Mesendoderm (in vitro differentiated cells): ENCODE results near the gene VANGL2.

ENCODE experiments used
- DNase-seq: peaks from one replicate; pipeline ENCODE4 v3.0.0; 2013
- H2AK5ac ChIP-seq: 2 replicates; pipeline ENCODE4 v1.6.1; 2013; ENCODE audit warnings: low read length, inconsistent platforms
- H2BK120ac ChIP-seq: 2 replicates; pipeline ENCODE4 v1.6.1; 2013; ENCODE audit warnings: low read depth, mild to moderate bottlenecking, low read length, moderate library complexity, mixed read lengths
- H2BK15ac ChIP-seq: replicated peaks from 2 replicates; pipeline ENCODE4 v1.6.1; 2013; ENCODE audit warnings: low read depth, mild to moderate bottlenecking, moderate library complexity
- H2BK5ac ChIP-seq: 2 replicates; pipeline ENCODE4 v1.6.1; 2013; ENCODE audit warnings: low read length, inconsistent platforms
- H3K18ac ChIP-seq: 2 replicates; pipeline ENCODE4 v1.6.1; 2013; ENCODE audit warnings: mild to moderate bottlenecking, low read length, mixed read lengths
- H3K23ac ChIP-seq: one replicate; pipeline ENCODE4 v1.6.1; 2013; ENCODE audit warnings: low read length
- H3K27ac ChIP-seq: 2 replicates; pipeline ENCODE4 v1.5.1; 2013; ENCODE audit warnings: low read depth, mild to moderate bottlenecking, inconsistent platforms, low read length, moderate library complexity
- H3K27me3 ChIP-seq: 2 replicates; pipeline ENCODE4 v1.6.1; 2013; ENCODE audit warnings: low read length, control low read depth, mild to moderate bottlenecking, inconsistent platforms; ENCODE audit not compliant: insufficient read depth, poor library complexity
- H3K36me3 ChIP-seq: 2 replicates; pipeline ENCODE4 v1.6.1; 2013; ENCODE audit warnings: low read length, inconsistent platforms; ENCODE audit not compliant: control insufficient read depth, insufficient read depth
- H3K4ac ChIP-seq: one replicate; pipeline ENCODE4 v1.6.1; 2013; ENCODE audit warnings: low read depth, mild to moderate bottlenecking, low read length, moderate library complexity
- H3K4me1 ChIP-seq: 2 replicates; pipeline ENCODE4 v1.6.1; 2013; ENCODE audit warnings: low read depth, low read length, inconsistent platforms; ENCODE audit not compliant: control insufficient read depth
- H3K4me2 ChIP-seq: 2 replicates; pipeline ENCODE4 v1.6.1; 2013; ENCODE audit warnings: low read length
- H3K4me3 ChIP-seq: 2 replicates; pipeline ENCODE4 v1.5.1; 2013; ENCODE audit warnings: mild to moderate bottlenecking, low read length
- H3K56ac ChIP-seq: one replicate; pipeline ENCODE4 v1.6.1; 2013; ENCODE audit warnings: low read length
- H3K79me1 ChIP-seq: 2 replicates; pipeline ENCODE4 v1.6.1; 2013; ENCODE audit warnings: low read length, inconsistent platforms
- H3K79me2 ChIP-seq: 2 replicates; pipeline ENCODE4 v1.6.1; 2013; ENCODE audit warnings: mild to moderate bottlenecking, low read length; ENCODE audit not compliant: control insufficient read depth, insufficient read depth
- H3K9ac ChIP-seq: 2 replicates; pipeline ENCODE4 v1.6.1; 2013; ENCODE audit warnings: low read length, inconsistent platforms
- H4K5ac ChIP-seq: one replicate; pipeline ENCODE4 v1.6.1; 2013; ENCODE audit warnings: low read length
- H4K8ac ChIP-seq: one replicate; pipeline ENCODE4 v1.6.1; 2013; ENCODE audit warnings: low read depth, mild to moderate bottlenecking, control low read depth, low read length, moderate library complexity
- WGBS: extraction: QIAGEN DNeasy Blood & Tissue Kit; methylation state at CpG from one replicate; pipeline ENCODE4 v1.1.7; 2013; ENCODE audit warnings: low lambda C conversion rate, missing lambda C conversion rate; ENCODE audit not compliant: insufficient coverage; ENCODE audit errors: extremely low coverage; 5-methylcytosine and 5-hydroxymethylcytosine counted together

VANGL2 gene

GRCh38 chr1:160425847-160426246, 25.5 kb downstream of the VANGL2 start:
- Histone ChIP-seq H3K27ac (no peak overlapping the region), H3K36me3 (peaks cover 22% of the 10 kb centered on the region)

DNA sequence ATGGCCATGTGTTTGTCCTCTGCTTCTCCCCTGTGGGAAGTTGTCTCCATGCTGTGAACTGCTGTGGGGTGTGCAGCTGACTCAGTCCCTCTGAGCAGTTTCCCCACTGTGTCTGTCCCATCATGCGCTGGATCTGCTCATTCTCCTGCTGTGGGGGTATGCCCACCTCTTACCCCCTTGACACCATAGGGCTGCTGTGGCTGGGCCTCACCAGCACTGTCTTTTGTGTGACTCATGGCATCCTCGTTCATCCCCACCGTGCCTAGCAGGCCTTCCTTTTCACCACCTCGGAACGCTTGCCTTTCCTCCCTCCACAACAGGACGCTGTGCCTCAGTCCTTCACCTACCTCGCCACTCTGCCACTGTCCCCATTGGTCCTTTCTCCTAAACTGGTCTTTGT, 27.3 kb downstream of the VANGL2 start:
- Histone ChIP-seq H3K23ac (no peak overlapping the region), H4K5ac (no peak overlapping the region), H3K36me3 (peaks cover 9% of the 10 kb centered on the region), H3K56ac (peak overlapping the region; percentile 61), H3K18ac (no peak overlapping the region), H4K8ac (no peak overlapping the region), H3K4me2 (no peak overlapping the region), H3K4ac (no peak overlapping the region), H3K4me1 (no peaks in the 10 kb centered on the region), H3K9ac (no peak overlapping the region), H3K27ac (no peak overlapping the region), H3K79me1 (no peaks in the 10 kb centered on the region), H3K4me3 (no peak overlapping the region), H3K27me3 (no peaks in the 10 kb centered on the region), H2BK120ac (no peak overlapping the region), H2BK5ac (no peak overlapping the region), H2BK15ac (no peak overlapping the region), H2AK5ac (no peak overlapping the region), H3K79me2 (no peaks in the 10 kb centered on the region)
- DNase-seq = no peak
- no CpG with 5 or more reads among the region's 7 CpGs for WGBS

More at GRCh38 chr1:160425847-160426246, 25.5 kb downstream of the VANGL2 start:
- H3K56ac ChIP-seq = no peak overlapping the region
- no peaks in the 10 kb centered on the region for H3K4me1 ChIP-seq
- H3K23ac ChIP-seq = no peak overlapping the region
- H4K5ac ChIP-seq = no peak overlapping the region
- H4K8ac ChIP-seq = no peak overlapping the region
- H3K4me3 ChIP-seq = no peak overlapping the region
- H3K4ac ChIP-seq = no peak overlapping the region
- H2AK5ac ChIP-seq = no peak overlapping the region
- no peak overlapping the region for H2BK15ac ChIP-seq
- H3K79me2 ChIP-seq = no peaks in the 10 kb centered on the region
- H3K18ac ChIP-seq = no peak overlapping the region
- H2BK120ac ChIP-seq = no peak overlapping the region
- no peaks in the 10 kb centered on the region for H3K27me3 ChIP-seq
- peaks cover under 1% of the 10 kb centered on the region for H3K79me1 ChIP-seq
- WGBS = no CpG with 5 or more reads among the region's 5 CpGs
- no peak overlapping the region for H3K4me2 ChIP-seq
- no peak overlapping the region for H2BK5ac ChIP-seq
- no peak overlapping the region for H3K9ac ChIP-seq
- DNase-seq = no peak

DNA sequence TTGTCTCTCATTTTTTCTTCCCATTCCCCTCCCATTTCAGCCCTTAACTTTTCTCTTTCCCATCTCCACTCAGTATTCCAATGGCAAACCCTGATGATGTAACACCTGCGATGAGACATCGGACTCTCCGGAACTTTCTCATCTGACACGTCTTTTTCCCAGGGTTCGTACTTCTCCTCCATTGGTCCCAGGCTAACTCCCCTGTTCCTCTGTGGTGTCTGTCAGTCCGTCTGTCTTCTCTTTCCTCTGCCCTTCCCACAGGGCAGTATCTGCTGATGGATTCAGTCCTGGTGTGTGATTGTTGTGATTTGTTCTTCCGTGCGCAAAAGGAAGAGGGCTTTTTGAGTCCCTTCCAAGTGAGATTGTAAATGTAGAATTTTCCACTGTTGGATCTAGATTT, 27.7 kb downstream of the VANGL2 start:
- Histone ChIP-seq H3K36me3 (peaks cover 9% of the 10 kb centered on the region), H3K4me1 (no peaks in the 10 kb centered on the region), H3K23ac (no peak overlapping the region), H3K79me2 (no peaks in the 10 kb centered on the region), H2BK5ac (no peak overlapping the region), H3K79me1 (no peaks in the 10 kb centered on the region), H3K4me2 (no peak overlapping the region), H3K4me3 (no peak overlapping the region), H3K27me3 (no peaks in the 10 kb centered on the region), H3K4ac (no peak overlapping the region), H2BK15ac (no peak overlapping the region), H3K27ac (no peak overlapping the region), H4K5ac (no peak overlapping the region), H3K18ac (no peak overlapping the region), H2AK5ac (no peak overlapping the region), H3K56ac (peak overlapping the region; percentile 9), H3K9ac (peak overlapping the region; percentile 35), H2BK120ac (no peak overlapping the region), H4K8ac (no peak overlapping the region)
- WGBS = no CpG with 5 or more reads among the region's 8 CpGs
- DNase-seq = no peak

DNA sequence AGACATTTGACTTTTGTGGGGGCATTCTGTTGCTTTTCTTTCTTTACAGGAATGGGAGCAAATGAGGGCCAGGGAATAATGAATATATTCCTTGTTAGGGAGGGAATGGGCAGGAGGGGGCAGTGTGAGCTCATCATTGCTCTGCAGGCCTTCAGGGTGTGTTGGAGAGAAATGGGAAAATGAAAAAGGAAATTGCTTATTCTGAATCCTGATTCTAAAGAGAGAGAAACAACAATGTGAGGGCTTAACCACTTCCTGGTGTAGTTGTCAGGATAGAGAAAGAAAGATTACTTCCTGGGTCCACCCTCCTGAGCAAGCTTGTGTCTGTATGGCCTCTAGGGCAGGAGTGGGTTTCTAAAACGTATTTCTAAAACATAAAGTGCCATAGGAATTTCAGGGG, 28.3 kb downstream of the VANGL2 start:
- no peak overlapping the region for H2BK120ac ChIP-seq
- H2BK5ac ChIP-seq = no peak overlapping the region
- H3K9ac ChIP-seq = peak overlapping the region; percentile 37
- no peak overlapping the region for H3K4me3 ChIP-seq
- H3K27ac ChIP-seq = no peak overlapping the region
- H3K56ac ChIP-seq = no peak overlapping the region
- H3K23ac ChIP-seq = no peak overlapping the region
- WGBS = no CpG with 5 or more reads among the region's 1 CpG
- H4K8ac ChIP-seq = no peak overlapping the region
- H3K36me3 ChIP-seq = peaks cover 9% of the 10 kb centered on the region
- H2BK15ac ChIP-seq = no peak overlapping the region
- no peak overlapping the region for H3K4me2 ChIP-seq
- H3K27me3 ChIP-seq = no peaks in the 10 kb centered on the region
- no peak overlapping the region for H2AK5ac ChIP-seq
- H3K4ac ChIP-seq = no peak overlapping the region
- H3K79me2 ChIP-seq = no peaks in the 10 kb centered on the region
- no peak overlapping the region for H4K5ac ChIP-seq
- no peak overlapping the region for H3K18ac ChIP-seq
- H3K79me1 ChIP-seq = no peaks in the 10 kb centered on the region
- H3K4me1 ChIP-seq = no peaks in the 10 kb centered on the region
- DNase-seq = peak; percentile 74

DNA sequence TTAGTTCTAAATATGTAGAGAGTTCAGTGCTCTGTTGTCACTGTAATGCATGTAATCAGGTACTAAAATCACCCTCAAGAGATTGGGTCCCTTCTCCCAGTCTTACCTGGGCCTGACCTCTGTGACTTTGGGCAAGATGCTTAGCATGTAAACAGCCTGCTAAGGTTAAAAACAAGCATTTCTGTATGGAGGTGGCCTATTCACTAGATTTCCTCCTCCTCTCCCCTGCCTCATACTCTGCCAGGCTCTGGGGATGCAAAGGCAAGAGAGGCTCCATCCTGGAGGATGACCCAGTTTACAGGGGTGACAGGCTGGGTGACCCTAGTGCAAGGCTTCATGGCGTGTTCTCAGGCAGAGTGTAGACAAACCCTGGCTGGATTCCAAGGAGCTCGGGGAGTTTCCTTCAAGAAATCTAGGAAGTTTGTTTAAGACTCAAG, 28.8 kb downstream of the VANGL2 start:
- H2BK5ac ChIP-seq = peak overlapping the region; percentile 58
- no peak overlapping the region for H3K4me2 ChIP-seq
- no peaks in the 10 kb centered on the region for H3K79me2 ChIP-seq
- H4K8ac ChIP-seq = no peak overlapping the region
- no peak overlapping the region for H3K18ac ChIP-seq
- H3K27me3 ChIP-seq = no peaks in the 10 kb centered on the region
- no peak overlapping the region for H2BK15ac ChIP-seq
- peak overlapping the region; percentile 37 for H3K9ac ChIP-seq
- no peak overlapping the region for H3K27ac ChIP-seq
- WGBS = no CpG with 5 or more reads among the region's 2 CpGs
- peaks cover 6% of the 10 kb centered on the region for H3K36me3 ChIP-seq
- H2AK5ac ChIP-seq = peak overlapping the region; percentile 84
- no peak overlapping the region for H3K4me3 ChIP-seq
- DNase-seq = no peak
- H3K79me1 ChIP-seq = no peaks in the 10 kb centered on the region
- H3K4ac ChIP-seq = no peak overlapping the region
- H3K4me1 ChIP-seq = no peaks in the 10 kb centered on the region
- no peak overlapping the region for H4K5ac ChIP-seq
- H3K23ac ChIP-seq = no peak overlapping the region
- H3K56ac ChIP-seq = peak overlapping the region; percentile 8
- H2BK120ac ChIP-seq = no peak overlapping the region
